SK-N-SH (cell line): ENCODE data around the gene CTBS. TPM values are rescaled to one million over a fixed set of nuclear protein-coding genes. Genes with fewer than 3 reads are reported as not detected.

ENCODE experiments used
- CTCF ChIA-PET: fragments of 300-600, 350-600 bp; formaldehyde crosslinking; extraction: SDS; loops from one replicate; lab custom pipeline; 2021; lab: Yijun Ruan, JAX
- POLR2A ChIA-PET: fragments of 350-600 bp; sonication (Branson Sonifier 250); formaldehyde crosslinking; extraction: SDS; loops from one replicate; lab custom pipeline; 2020; ENCODE audit warnings: antibody characterized with exemption, inconsistent platforms; lab: Yijun Ruan, JAX
- DNase-seq: peaks from one replicate; pipeline ENCODE4 v3.0.0; 2012
- H2AFZ ChIP-seq: fragments of 200-600 bp; sonication (generic); 2 replicates; pipeline ENCODE4 v1.8.1; 2016; ENCODE audit warnings: antibody characterized with exemption, mild to moderate bottlenecking, low read depth
- H3F3A ChIP-seq: fragments of 200-600 bp; sonication (generic); replicated peaks from 2 replicates; pipeline ENCODE3; 2016; ENCODE audit warnings: antibody characterized with exemption, mild to moderate bottlenecking; ENCODE audit not compliant: insufficient read depth
- H3K27ac ChIP-seq, 2 experiments: fragments of 200-500 bp in 1 of 2; fragments of 200-600 bp in 1 of 2; sonication (Bioruptor generic) in 1 of 2; sonication (generic), shearing (Covaris generic) in 1 of 2; 2 replicates each; pipeline versions ENCODE4 v1.5.1 to v1.6.1; 2014 to 2016; ENCODE audit warnings: low read depth in 2 of 2, inconsistent platforms in 1 of 2, low read length in 1 of 2, mild to moderate bottlenecking in 1 of 2, mixed read lengths in 1 of 2
- H3K27me3 ChIP-seq: fragments of 200-600 bp; sonication (generic), shearing (Covaris generic); 2 replicates; pipeline ENCODE4 v1.6.1; 2016; ENCODE audit warnings: mixed run types; ENCODE audit not compliant: insufficient read depth
- H3K36me3 ChIP-seq, 2 experiments: fragments of 200-500 bp in 1 of 2; fragments of 200-600 bp in 1 of 2; sonication (Bioruptor generic) in 1 of 2; sonication (generic) in 1 of 2; replicated peaks in 1 of 2; 2 replicates each; pipeline versions ENCODE3 to v1.5.1; 2014 to 2016; ENCODE audit warnings: low read length in 1 of 2, mild to moderate bottlenecking in 1 of 2; ENCODE audit not compliant: insufficient read depth in 2 of 2, control insufficient read depth in 1 of 2
- H3K4me1 ChIP-seq, 2 experiments: fragments of 200-500 bp in 1 of 2; fragments of 200-600 bp in 1 of 2; sonication (Bioruptor generic) in 1 of 2; sonication (generic), shearing (Covaris generic) in 1 of 2; 2 replicates each; pipeline versions ENCODE4 v1.5.1 to v1.6.1; 2014 to 2016; ENCODE audit warnings: low read depth in 1 of 2, low read length in 1 of 2, mixed run types in 1 of 2; ENCODE audit not compliant: insufficient read depth in 2 of 2, control insufficient read depth in 1 of 2
- H3K4me2 ChIP-seq: fragments of 200-600 bp; sonication (generic), shearing (Covaris generic); 2 replicates; pipeline ENCODE4 v1.6.1; 2017; ENCODE audit warnings: mixed run types
- H3K4me3 ChIP-seq, 2 experiments: fragments of 200-500 bp in 1 of 2; fragments of 200-600 bp in 1 of 2; sonication (Bioruptor generic) in 1 of 2; sonication (generic), shearing (Covaris generic) in 1 of 2; 2 replicates each; pipeline versions ENCODE4 v1.5.1 to v1.8.1; 2014 to 2016; ENCODE audit warnings: low read depth in 2 of 2, inconsistent platforms in 1 of 2, low read length in 1 of 2, mild to moderate bottlenecking in 1 of 2, mixed read lengths in 1 of 2, moderate library complexity in 1 of 2
- H3K79me2 ChIP-seq: fragments of 200-600 bp; sonication (generic); 2 replicates; pipeline ENCODE4 v1.8.1; 2017; ENCODE audit warnings: mild to moderate bottlenecking; ENCODE audit not compliant: insufficient read depth
- H3K9ac ChIP-seq: fragments of 200-600 bp; sonication (generic); 2 replicates; pipeline ENCODE4 v1.6.1; 2017; ENCODE audit warnings: mixed run types
- H3K9me2 ChIP-seq: fragments of 200-600 bp; sonication (generic); 2 replicates; pipeline ENCODE4 v1.6.1; 2017; ENCODE audit warnings: mixed run types
- H3K9me3 ChIP-seq: fragments of 200-600 bp; sonication (generic); 2 replicates; pipeline ENCODE4 v1.6.1; 2017; ENCODE audit warnings: mixed run types, mild to moderate bottlenecking, moderate library complexity
- H4K20me1 ChIP-seq: fragments of 200-600 bp; sonication (generic); 2 replicates; pipeline ENCODE4 v1.6.1; 2017; ENCODE audit warnings: mild to moderate bottlenecking, mixed run types; ENCODE audit not compliant: insufficient read depth
- ELF1 ChIP-seq: IDR thresholded peaks from 2 replicates; pipeline ENCODE4 v1.4.0; 2012
- FOXM1 ChIP-seq: IDR thresholded peaks from 2 replicates; pipeline ENCODE4 v1.4.0; 2012; ENCODE audit warnings: low read depth, mild to moderate bottlenecking
- GATA2 ChIP-seq: sonication (generic); formaldehyde crosslinking; IDR thresholded peaks from 2 replicates; pipeline ENCODE4 v1.5.0; 2020; ENCODE audit warnings: mild to moderate bottlenecking, missing genetic modification reagents
- JUND ChIP-seq: IDR thresholded peaks from 2 replicates; pipeline ENCODE4 v1.4.0; 2012
- NFIC ChIP-seq: IDR thresholded peaks from 2 replicates; pipeline ENCODE4 v1.4.0; 2012; ENCODE audit warnings: borderline replicate concordance
- POLR2AphosphoS5 ChIP-seq: IDR thresholded peaks from 2 replicates; pipeline ENCODE4 v1.6.1; 2012; ENCODE audit warnings: low read depth, low read length
- RAD21 ChIP-seq: IDR thresholded peaks from 2 replicates; pipeline ENCODE4 v1.6.1; 2012; ENCODE audit warnings: mild to moderate bottlenecking, low read length
- RFX5 ChIP-seq: IDR thresholded peaks from 2 replicates; pipeline ENCODE4 v1.6.1; 2012; ENCODE audit warnings: mild to moderate bottlenecking, improper control_type of control experiment, low read length
- RXRA ChIP-seq: IDR thresholded peaks from 2 replicates; pipeline ENCODE4 v1.4.0; 2012; ENCODE audit warnings: low read depth, mild to moderate bottlenecking, borderline replicate concordance
- TCF12 ChIP-seq: IDR thresholded peaks from 2 replicates; pipeline ENCODE4 v1.4.0; 2012
- USF1 ChIP-seq: IDR thresholded peaks from 2 replicates; pipeline ENCODE4 v1.4.0; 2012; ENCODE audit warnings: low read depth, borderline replicate concordance
- ZBTB33 ChIP-seq: IDR thresholded peaks from 2 replicates; pipeline ENCODE4 v1.4.0; 2012; ENCODE audit warnings: low read depth, borderline replicate concordance
- WGBS: methylation state at CpG from one replicate; pipeline ENCODE4 v1.1.6; 2017; ENCODE audit warnings: low lambda C conversion rate; 5-methylcytosine and 5-hydroxymethylcytosine counted together
- polyA plus RNA-seq, 3 experiments: library from polyadenylated mRNA; depleted of rRNA; stranded (reverse); fragments of >200 nt; gene quantifications; 2 replicates each; pipeline ENCODE4 v1.2.3, GENCODE V29; 2012

Gene CTBS
- polyA plus RNA-seq, 1 of the 3 experiments (the other 2 are of a cell fraction), result 16.6 TPM

GRCh38 chr1:84613887-84614286 lies 39.6 kb upstream of the CTBS start:
- TF ChIP-seq GATA2 (CRISPR knock-in tag) (no peak), RFX5 (no peak)
- no peak overlapping the region for H3K4me3 ChIP-seq
- H3K9ac ChIP-seq, result no peak overlapping the region
- no peaks in the 10 kb centered on the region for H3K27me3 ChIP-seq
- H3K9me2 ChIP-seq, result no peaks in the 10 kb centered on the region
- H3K4me2 ChIP-seq, result no peak overlapping the region
- H3K36me3 ChIP-seq, result peaks cover 0 to 4% of the 10 kb centered on the region in 2 experiments
- H3F3A ChIP-seq, result peaks cover 7% of the 10 kb centered on the region
- DNase-seq, result no peak
- H3K27ac ChIP-seq, result no peak overlapping the region
- H3K9me3 ChIP-seq, result peaks cover 5% of the 10 kb centered on the region
- POLR2A ChIA-PET, result no interaction called here
- no peak overlapping the region for H2AFZ ChIP-seq
- CTCF ChIA-PET, result interaction anchor here (1.3 kb wide), 1 partner anchor 11 kb away, joined by 4 read pairs; no protein-coding TSS in a partner anchor
- H4K20me1 ChIP-seq, result no peaks in the 10 kb centered on the region
- peaks cover 2 to 3% of the 10 kb centered on the region in 2 experiments; a peak in 1 of 4 replicates for H3K4me1 ChIP-seq
- WGBS, result 91% methylated on average over 2 of the region's 2 CpGs
- no peaks in the 10 kb centered on the region; the same call in 1 of the 2 replicates for H3K79me2 ChIP-seq

GRCh38 chr1:84613026-84613425 lies 38.8 kb upstream of the CTBS start:
- DNase-seq, result no peak
- POLR2A ChIA-PET, result no interaction called here
- CTCF ChIA-PET, result interaction anchor here (1.1 to 1.3 kb wide), 2 partner anchors 10 to 11 kb away, joined by 3 to 4 read pairs; no protein-coding TSS in a partner anchor

More at GRCh38 chr1:84613026-84613425, 38.8 kb upstream of the CTBS start:
- Histone ChIP-seq H3F3A (peaks cover 1% of the 10 kb centered on the region), H3K79me2 (no peaks in the 10 kb centered on the region; the same call in 1 of the 2 replicates), H3K27ac (no peak overlapping the region), H3K27me3 (no peaks in the 10 kb centered on the region), H3K9me2 (no peaks in the 10 kb centered on the region), H2AFZ (no peak overlapping the region), H3K4me1 (no peaks in the 10 kb centered on the region; a peak in 1 of 4 replicates), H4K20me1 (no peaks in the 10 kb centered on the region), H3K9ac (no peak overlapping the region), H3K36me3 (peaks cover 0 to 4% of the 10 kb centered on the region in 2 experiments), H3K4me2 (no peak overlapping the region), H3K4me3 (no peak overlapping the region), H3K9me3 (peaks cover 5% of the 10 kb centered on the region)
- 29% methylated on average over 2 of the region's 2 CpGs for WGBS
- TF ChIP-seq RXRA, result no peak
- no peak for TF ChIP-seq ELF1
- no peak for TF ChIP-seq NFIC
- TF ChIP-seq TCF12, result no peak
- no peak for TF ChIP-seq JUND
- no peak for TF ChIP-seq FOXM1
- TF ChIP-seq ZBTB33, result no peak
- TF ChIP-seq POLR2AphosphoS5, result no peak
- no peak for TF ChIP-seq USF1
- TF ChIP-seq RAD21, result no peak
